ENCODE results near the gene PALB2. TPM values are rescaled to one million over a fixed set of nuclear protein-coding genes. Genes with fewer than 3 reads are reported as not detected.

The PALB2 gene
- total and polyA plus RNA-seq, 2 of the 8 experiments (the other 6 are each of a cell fraction or from before 2014, with no cell fraction given), result 12.5 to 33.1 TPM

DNA sequence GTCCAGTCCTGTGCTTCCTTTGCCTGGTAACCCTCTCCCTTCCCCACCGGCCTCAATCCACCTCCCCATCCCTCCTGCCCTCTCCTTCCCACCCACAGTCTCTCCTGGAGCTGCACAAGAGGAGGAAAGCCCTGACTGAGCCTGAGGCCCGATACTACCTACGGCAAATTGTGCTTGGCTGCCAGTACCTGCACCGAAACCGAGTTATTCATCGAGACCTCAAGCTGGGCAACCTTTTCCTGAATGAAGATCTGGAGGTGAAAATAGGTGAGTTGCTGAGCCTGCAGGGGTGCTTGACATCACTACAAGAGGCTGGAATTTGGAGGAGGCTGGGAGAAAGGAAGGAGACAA, 38.9 kb upstream of the PALB2 start (continued):
- TF ChIP-seq TAF1 (IDR thresholded peaks at IDR 0.05; ENCODE audit: low read depth, low read length) (no peak), PHF8 (conservative IDR thresholded peaks at IDR 0.05; ENCODE audit: low read depth, low read length) (no peak), CHD1 (IDR thresholded peaks at IDR 0.05; ENCODE audit: low read depth, low read length) (no peak)

All from H1 (cell line).